ENCODE data around the gene LRRC27. TPM values are rescaled to one million over a fixed set of nuclear protein-coding genes. Genes with fewer than 3 reads are reported as not detected.
"Not testable (repeated sequence)": the region's sequence is repeated elsewhere in the genome, so short reads cannot be mapped to it uniquely, and the experiment has no call there.

LRRC27 gene
- total RNA-seq, 1 donor from 2014 or later = 14.2 TPM

- DNase-seq (ENCODE audit: extremely low spot score, unreplicated experiment) = no peak
- Mint-ChIP-seq H3K4me1 (ENCODE audit: unreplicated experiment) (peaks cover 25% of the 10 kb centered on the region), H3K27me3 (peaks cover 3% of the 10 kb centered on the region), H3K27ac (no peak overlapping the region), H3K9me3 (no peaks in the 10 kb centered on the region), H3K4me3 (no peak overlapping the region), H3K36me3 (peaks cover 7% of the 10 kb centered on the region)
- TF ChIP-seq, protein P1, sequence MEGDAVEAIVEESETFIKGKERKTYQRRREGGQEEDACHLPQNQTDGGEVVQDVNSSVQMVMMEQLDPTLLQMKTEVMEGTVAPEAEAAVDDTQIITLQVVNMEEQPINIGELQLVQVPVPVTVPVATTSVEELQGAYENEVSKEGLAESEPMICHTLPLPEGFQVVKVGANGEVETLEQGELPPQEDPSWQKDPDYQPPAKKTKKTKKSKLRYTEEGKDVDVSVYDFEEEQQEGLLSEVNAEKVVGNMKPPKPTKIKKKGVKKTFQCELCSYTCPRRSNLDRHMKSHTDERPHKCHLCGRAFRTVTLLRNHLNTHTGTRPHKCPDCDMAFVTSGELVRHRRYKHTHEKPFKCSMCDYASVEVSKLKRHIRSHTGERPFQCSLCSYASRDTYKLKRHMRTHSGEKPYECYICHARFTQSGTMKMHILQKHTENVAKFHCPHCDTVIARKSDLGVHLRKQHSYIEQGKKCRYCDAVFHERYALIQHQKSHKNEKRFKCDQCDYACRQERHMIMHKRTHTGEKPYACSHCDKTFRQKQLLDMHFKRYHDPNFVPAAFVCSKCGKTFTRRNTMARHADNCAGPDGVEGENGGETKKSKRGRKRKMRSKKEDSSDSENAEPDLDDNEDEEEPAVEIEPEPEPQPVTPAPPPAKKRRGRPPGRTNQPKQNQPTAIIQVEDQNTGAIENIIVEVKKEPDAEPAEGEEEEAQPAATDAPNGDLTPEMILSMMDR (conservative IDR thresholded peaks at IDR 0.05) = no peak
Measured at GRCh38 chr10:132375116-132375794, 43.3 kb downstream of the LRRC27 start.

GRCh38 chr10:132375795-132376297 lies 43.9 kb downstream of the LRRC27 start:
- Mint-ChIP-seq H3K27me3 (peaks cover 3% of the 10 kb centered on the region), H3K9me3 (no peaks in the 10 kb centered on the region), H3K27ac (no peak overlapping the region), H3K36me3 (peaks cover 7% of the 10 kb centered on the region), H3K4me3 (no peak overlapping the region), H3K4me1 (ENCODE audit: unreplicated experiment) (peaks cover 25% of the 10 kb centered on the region)
- TF ChIP-seq, protein P1 (conservative IDR thresholded peaks at IDR 0.05) = no peak
- DNase-seq (ENCODE audit: extremely low spot score, unreplicated experiment) = no peak

DNA sequence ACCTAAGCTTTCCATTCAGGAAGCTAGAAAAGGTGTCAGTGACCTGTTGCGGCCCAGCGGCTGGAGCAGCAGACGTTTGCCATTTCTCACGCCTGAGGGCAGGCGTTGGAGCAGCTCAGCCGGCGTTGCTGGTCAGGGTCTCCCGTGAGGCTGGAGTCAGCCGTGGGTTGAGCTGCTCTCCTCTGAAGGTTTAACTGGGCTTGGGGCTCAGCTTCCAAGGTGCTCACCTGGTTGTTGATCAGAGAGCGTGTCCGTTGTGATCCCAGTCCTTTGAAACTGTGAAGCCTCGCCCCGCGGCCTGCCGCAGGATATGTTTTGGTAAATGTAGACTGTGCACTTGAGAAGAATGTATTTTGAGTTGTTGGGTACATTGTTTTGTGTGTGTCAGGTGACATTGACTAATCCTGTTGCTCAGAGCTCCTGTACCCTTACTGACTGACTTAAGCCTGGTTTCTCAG lies 44.4 kb downstream of the LRRC27 start:
- TF ChIP-seq, protein P1 (conservative IDR thresholded peaks at IDR 0.05) = no peak
- H3K9me3 Mint-ChIP-seq = no peaks in the 10 kb centered on the region

DNA sequence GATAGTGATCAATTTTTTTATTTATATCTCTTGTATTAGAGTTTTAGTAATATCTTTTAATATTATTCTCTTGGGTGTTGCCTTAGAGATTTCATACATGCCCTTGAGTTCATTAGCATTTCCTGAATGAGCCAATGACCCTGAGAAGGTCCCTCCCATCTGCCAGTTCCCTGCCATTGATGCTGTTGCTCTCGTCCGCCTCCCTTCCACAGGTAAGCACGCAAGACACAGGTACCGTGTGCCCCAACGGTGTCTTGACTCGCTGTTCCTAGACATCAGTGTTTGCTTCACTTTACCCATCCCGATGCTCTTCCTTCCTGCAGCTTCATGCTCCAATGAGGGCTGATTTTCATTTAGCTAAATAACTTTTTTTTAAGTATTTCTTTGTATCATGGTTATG lies 45.3 kb downstream of the LRRC27 start:
- TF ChIP-seq, protein P1 (conservative IDR thresholded peaks at IDR 0.05) = no peak
- Mint-ChIP-seq H3K9me3 (no peaks in the 10 kb centered on the region), H3K4me1 (ENCODE audit: unreplicated experiment) (peaks cover 26% of the 10 kb centered on the region), H3K27me3 (peaks cover 3% of the 10 kb centered on the region), H3K27ac (no peak overlapping the region), H3K36me3 (peaks cover 7% of the 10 kb centered on the region), H3K4me3 (no peak overlapping the region)
- DNase-seq (ENCODE audit: extremely low spot score, unreplicated experiment) = no peak

More for the DNA sequence above, 44.4 kb downstream of the LRRC27 start:
- Mint-ChIP-seq H3K4me1 (ENCODE audit: unreplicated experiment) (peaks cover 25% of the 10 kb centered on the region), H3K27me3 (peaks cover 3% of the 10 kb centered on the region), H3K36me3 (peaks cover 7% of the 10 kb centered on the region), H3K4me3 (no peak overlapping the region), H3K27ac (no peak overlapping the region)
- no peak for DNase-seq (ENCODE audit: extremely low spot score, unreplicated experiment)

GRCh38 chr10:132379026-132379425 lies 47.0 kb downstream of the LRRC27 start:
- H3K36me3 Mint-ChIP-seq; H3K4me3 Mint-ChIP-seq; H3K27me3 Mint-ChIP-seq; DNase-seq (ENCODE audit: extremely low spot score, unreplicated experiment); H3K27ac Mint-ChIP-seq; H3K9me3 Mint-ChIP-seq: not testable (repeated sequence)
- H3K4me1 Mint-ChIP-seq (ENCODE audit: unreplicated experiment) = peaks cover 21% of the 10 kb centered on the region

- not testable (repeated sequence) for H3K4me3 Mint-ChIP-seq; H3K27ac Mint-ChIP-seq; H3K36me3 Mint-ChIP-seq; H3K27me3 Mint-ChIP-seq; DNase-seq (ENCODE audit: extremely low spot score, unreplicated experiment); H3K9me3 Mint-ChIP-seq
- H3K4me1 Mint-ChIP-seq (ENCODE audit: unreplicated experiment) = peaks cover 32% of the 10 kb centered on the region
Measured at GRCh38 chr10:132380986-132381385, 49.0 kb downstream of the LRRC27 start.
